Esophagus muscularis mucosa (tissue), 4 donors: Measurements from ENCODE around the gene TGFBR3. TPM values are rescaled to one million over a fixed set of nuclear protein-coding genes. Genes with fewer than 3 reads are reported as not detected.
A peak's percentile ranks its signal among the peaks of the same experiment; 100 is the strongest.

Source experiments
- DNase-seq: peaks from one replicate; pipeline ENCODE4 v3.0.0-alpha.2; 2017; ENCODE audit errors: extremely low spot score
- H3K27ac ChIP-seq, 4 donors: fragments of 200-600 bp; sonication (generic); replicated peaks in 1 of 4; 1 replicate in 3 of 4; 2 replicates in 1 of 4; pipeline ENCODE4 v1.5.1; 2016 to 2019; ENCODE audit warnings: mild to moderate bottlenecking in 1 of 4
- H3K27me3 ChIP-seq, 4 donors: fragments of 200-600 bp; sonication (generic); one replicate each; pipeline versions ENCODE4 v1.5.1 to v1.6.0; 2016 to 2019
- H3K36me3 ChIP-seq, 4 donors: fragments of 200-600 bp; sonication (generic); one replicate each; pipeline ENCODE4 v1.5.1; 2016 to 2019
- H3K4me1 ChIP-seq, 4 donors: fragments of 200-600 bp; sonication (generic); one replicate each; pipeline ENCODE4 v1.5.1; 2016 to 2019
- H3K4me3 ChIP-seq, 4 donors: fragments of 200-600 bp; sonication (generic); 1 replicate in 2 of 4; 2 replicates in 2 of 4; pipeline ENCODE4 v1.5.1; 2016 to 2019; ENCODE audit warnings: mild to moderate bottlenecking in 4 of 4, moderate library complexity in 1 of 4
- H3K9me3 ChIP-seq, 4 donors: fragments of 200-600 bp; sonication (generic); 1 replicate in 3 of 4; 2 replicates in 1 of 4; pipeline ENCODE4 v1.5.1; 2016 to 2019
- CTCF ChIP-seq, 3 experiments: fragments of 200-600 bp in 2 of 3; fragments of 450-650 bp in 1 of 3; sonication (generic) in 2 of 3; IDR thresholded peaks; one replicate each; pipeline ENCODE4 v1.5.1; 2017 to 2019; ENCODE audit warnings: antibody characterized with exemption in 3 of 3, mild to moderate bottlenecking in 2 of 3, moderate library complexity in 1 of 3
- EP300 ChIP-seq: sonication (generic); formaldehyde crosslinking; IDR thresholded peaks from one replicate; pipeline ENCODE4 v1.6.1; 2017; ENCODE audit warnings: antibody characterized with exemption
- POLR2A ChIP-seq: fragments of 450-650 bp; IDR thresholded peaks from one replicate; pipeline ENCODE4 v1.6.1; 2017; ENCODE audit warnings: antibody characterized with exemption, moderate library complexity, mild to moderate bottlenecking, low read depth
- POLR2AphosphoS5 ChIP-seq, 2 donors: sonication (generic); formaldehyde crosslinking; IDR thresholded peaks; one replicate each; pipeline ENCODE4 v1.6.1; 2017; ENCODE audit warnings: antibody characterized with exemption in 2 of 2
- WGBS: methylation state at CpG from one replicate; pipeline ENCODE4 v1.1.5; 2018; 5-methylcytosine and 5-hydroxymethylcytosine counted together
- intact Hi-C: fragments of 100-400 bp; cut with DNase I; formaldehyde crosslinking; loops from one replicate; pipeline ENCODE4 v1.15.1; 2023
- total RNA-seq, 4 donors: library from RNA; depleted of rRNA; stranded (reverse); fragments of >200 nt; gene quantifications; one replicate each; pipeline versions ENCODE4 v1.1.0 to v1.2.1, GENCODE V29; 2016

Gene TGFBR3
- total RNA-seq, 4 donors from 2014 or later: 176 to 262 (median 188) TPM

DNA sequence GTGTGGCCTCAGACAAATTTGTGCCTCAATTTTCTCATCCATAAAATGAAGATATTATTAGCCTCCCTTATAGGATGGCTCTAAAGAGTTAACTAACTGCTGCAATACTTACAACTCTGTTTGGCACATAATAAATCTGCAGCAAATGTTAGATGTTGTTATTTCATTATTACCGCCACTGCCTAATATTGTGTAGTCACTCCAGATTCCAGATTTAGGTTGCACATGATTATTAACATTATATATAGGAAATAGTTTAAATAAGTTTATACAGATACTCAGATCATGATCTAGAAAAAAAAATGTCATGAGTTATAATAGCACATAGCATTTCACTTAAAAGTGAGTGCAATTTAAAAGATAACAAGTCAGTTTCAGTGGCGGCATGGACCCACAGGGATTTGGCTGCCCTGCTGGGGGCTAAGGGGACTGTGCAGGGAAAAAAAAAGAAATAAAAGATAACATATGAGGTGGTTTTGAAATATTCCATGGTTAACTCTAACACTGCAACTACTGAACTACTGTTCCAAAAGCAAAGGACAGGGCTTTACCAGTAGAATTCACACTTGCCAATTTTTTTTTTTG lies 170.4 kb downstream of the TGFBR3 start:
- H3K27ac ChIP-seq: peak overlapping the region; percentile 76 to 86 (median 84)
- H3K4me1 ChIP-seq: peaks cover 23 to 58% (median 47%) of the 10 kb centered on the region in 4 donors
- peaks cover 40 to 80% (median 42%) of the 10 kb centered on the region in 4 donors for H3K36me3 ChIP-seq
- intact Hi-C loops: no loop called here
- H3K27me3 ChIP-seq: no peaks in the 10 kb centered on the region
- 68% methylated on average over 2 of the region's 2 CpGs for WGBS
- no peak overlapping the region for H3K4me3 ChIP-seq
- DNase-seq: no peak
- peak in 1 of 3 experiments; percentile 2 for TF ChIP-seq CTCF (IDR thresholded peaks at IDR 0.05)
- no peak for TF ChIP-seq EP300
- no peaks in the 10 kb centered on the region for H3K9me3 ChIP-seq

- TF ChIP-seq CTCF (IDR thresholded peaks at IDR 0.05) (no peak), POLR2AphosphoS5 (IDR thresholded peaks at IDR 0.05) (no peak), EP300 (no peak), POLR2A (no peak)
- DNase-seq: no peak
- no peaks in the 10 kb centered on the region for H3K9me3 ChIP-seq
- H3K27me3 ChIP-seq: no peaks in the 10 kb centered on the region
- peak overlapping the region; percentile 76 to 86 (median 84) for H3K27ac ChIP-seq
- H3K4me1 ChIP-seq: peaks cover 23 to 64% (median 53%) of the 10 kb centered on the region in 4 donors
- peaks cover 35 to 80% (median 41%) of the 10 kb centered on the region in 4 donors for H3K36me3 ChIP-seq
- no peak overlapping the region for H3K4me3 ChIP-seq
- intact Hi-C loops: no loop called here
- 87% methylated on average over 7 of the region's 8 CpGs for whole genome bisulfite sequencing
Measured at GRCh38 chr1:91714867-91715381, 171.0 kb downstream of the TGFBR3 start.

- Histone ChIP-seq H3K27me3 (no peaks in the 10 kb centered on the region), H3K4me3 (peak overlapping the region in 2 of 4 donors; percentile 20 to 21), H3K4me1 (peaks cover 28 to 69% (median 57%) of the 10 kb centered on the region in 4 donors), H3K36me3 (peaks cover 23 to 80% (median 32%) of the 10 kb centered on the region in 4 donors), H3K27ac (peak overlapping the region; percentile 76 to 86 (median 84)), H3K9me3 (no peaks in the 10 kb centered on the region)
- TF ChIP-seq POLR2AphosphoS5 (IDR thresholded peaks at IDR 0.05): peak; percentile 69 to 72
- TF ChIP-seq EP300: no peak
- TF ChIP-seq POLR2A: no peak
- intact Hi-C loops: no loop called here
- DNase-seq: peak; percentile 94
- WGBS: 14% methylated on average over 15 of the region's 15 CpGs
Measured at GRCh38 chr1:91712981-91713841, 172.7 kb downstream of the TGFBR3 start.

DNA sequence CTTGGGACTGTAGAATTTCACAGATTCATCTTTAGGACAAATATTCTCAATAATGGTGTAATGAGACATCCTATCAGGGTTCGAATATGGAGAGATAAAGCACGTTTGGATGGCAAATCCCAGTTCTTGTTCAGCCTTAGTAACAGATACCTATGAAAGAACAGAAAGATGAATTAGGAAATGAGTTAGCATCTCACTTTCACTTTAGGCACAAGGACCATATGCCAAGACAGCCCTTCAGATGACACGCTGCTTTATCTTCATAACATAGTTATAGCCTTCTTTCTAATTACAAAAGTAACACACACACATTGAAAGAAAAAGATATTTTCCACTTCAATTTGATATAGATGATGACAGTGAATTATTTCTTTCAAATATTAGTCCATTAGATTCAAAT lies 173.6 kb downstream of the TGFBR3 start:
- intact Hi-C loops: no loop called here
- H3K9me3 ChIP-seq: no peaks in the 10 kb centered on the region
- TF ChIP-seq EP300 (no peak), POLR2AphosphoS5 (IDR thresholded peaks at IDR 0.05) (peak in 1 of 2 donors; percentile 5), CTCF (IDR thresholded peaks at IDR 0.05) (no peak), POLR2A (no peak)
- no peak for DNase-seq
- H3K36me3 ChIP-seq: peaks cover 30 to 80% (median 36%) of the 10 kb centered on the region in 4 donors
- WGBS: 46% methylated on average over 3 of the region's 3 CpGs
- H3K27ac ChIP-seq: peak overlapping the region; percentile 76 to 86 (median 84)
- peaks cover 32 to 70% (median 60%) of the 10 kb centered on the region in 4 donors for H3K4me1 ChIP-seq
- no peaks in the 10 kb centered on the region for H3K27me3 ChIP-seq
- H3K4me3 ChIP-seq: peak overlapping the region in 2 of 4 donors; percentile 20 to 21
